WTC11 (cell line): ENCODE results near the gene AGAP1.

Experiments used
- CBFB ChIP-seq: sonication (generic); formaldehyde crosslinking; IDR thresholded peaks from 2 replicates; pipeline ENCODE4 v1.8.1; 2022; ENCODE audit warnings: mild to moderate bottlenecking, low read depth, missing genetic modification reagents
- GRHL2 ChIP-seq: fragments of 250-450 bp; sonication (Bioruptor Pico); IDR thresholded peaks from 2 replicates; pipeline ENCODE4 v1.8.0; 2022; ENCODE audit warnings: mild to moderate bottlenecking, moderate library complexity; ENCODE audit not compliant: insufficient replicate concordance, severe bottlenecking
- NR3C1 ChIP-seq: sonication (generic); formaldehyde crosslinking; conservative IDR thresholded peaks from 2 replicates; pipeline ENCODE4 v1.8.1; 2023; ENCODE audit warnings: low read depth, mild to moderate bottlenecking, missing genetic modification reagents
- ZNF138 ChIP-seq: sonication (generic); formaldehyde crosslinking; conservative IDR thresholded peaks from 2 replicates; pipeline ENCODE4 v1.8.1; 2022; ENCODE audit warnings: mild to moderate bottlenecking, moderate library complexity, missing genetic modification reagents
- TF ChIP-seq, protein P1 (sequence below): sonication (generic); formaldehyde crosslinking; IDR thresholded peaks from 2 replicates; pipeline ENCODE4 v1.8.1; 2023; ENCODE audit warnings: mild to moderate bottlenecking, missing genetic modification reagents, moderate library complexity
- TF ChIP-seq, protein P2 (sequence below): sonication (generic); formaldehyde crosslinking; IDR thresholded peaks from 2 replicates; pipeline ENCODE4 v1.8.0; 2022; ENCODE audit warnings: missing genetic modification reagents
- TF ChIP-seq, protein P3 (sequence below): fragments of 200-600 bp; IDR thresholded peaks from 2 replicates; pipeline ENCODE4 v1.8.0; 2022; ENCODE audit warnings: antibody characterized with exemption

DNA sequence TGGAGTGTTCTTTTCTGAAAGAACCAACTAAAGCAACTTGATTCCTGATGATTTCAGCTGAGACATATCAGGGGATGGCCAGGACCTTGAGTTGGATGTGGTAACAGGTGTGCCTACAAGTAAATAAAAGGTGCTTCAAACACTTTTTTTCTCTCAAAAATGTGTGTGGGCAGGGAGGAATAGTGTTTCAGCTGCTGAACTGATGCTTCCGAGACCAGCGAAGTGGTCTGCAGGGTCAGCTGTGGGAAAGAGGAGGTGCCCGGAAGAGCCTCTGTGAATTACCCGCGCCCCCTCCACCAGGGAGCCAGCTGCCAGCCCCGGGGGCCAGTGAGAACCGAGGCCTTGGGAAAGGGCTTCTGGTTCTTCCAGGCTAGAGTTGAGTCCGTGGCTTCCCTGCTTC lies 425.0 kb downstream of the AGAP1 start:
- TF ChIP-seq, protein P1, sequence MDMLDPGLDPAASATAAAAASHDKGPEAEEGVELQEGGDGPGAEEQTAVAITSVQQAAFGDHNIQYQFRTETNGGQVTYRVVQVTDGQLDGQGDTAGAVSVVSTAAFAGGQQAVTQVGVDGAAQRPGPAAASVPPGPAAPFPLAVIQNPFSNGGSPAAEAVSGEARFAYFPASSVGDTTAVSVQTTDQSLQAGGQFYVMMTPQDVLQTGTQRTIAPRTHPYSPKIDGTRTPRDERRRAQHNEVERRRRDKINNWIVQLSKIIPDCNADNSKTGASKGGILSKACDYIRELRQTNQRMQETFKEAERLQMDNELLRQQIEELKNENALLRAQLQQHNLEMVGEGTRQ: no peak
- TF ChIP-seq ZNF138 (CRISPR knock-in tag) (no peak), CBFB (no peak), GRHL2 (CRISPR knock-in tag) (no peak), NR3C1 (CRISPR knock-in tag) (no peak)
- TF ChIP-seq, protein P2, sequence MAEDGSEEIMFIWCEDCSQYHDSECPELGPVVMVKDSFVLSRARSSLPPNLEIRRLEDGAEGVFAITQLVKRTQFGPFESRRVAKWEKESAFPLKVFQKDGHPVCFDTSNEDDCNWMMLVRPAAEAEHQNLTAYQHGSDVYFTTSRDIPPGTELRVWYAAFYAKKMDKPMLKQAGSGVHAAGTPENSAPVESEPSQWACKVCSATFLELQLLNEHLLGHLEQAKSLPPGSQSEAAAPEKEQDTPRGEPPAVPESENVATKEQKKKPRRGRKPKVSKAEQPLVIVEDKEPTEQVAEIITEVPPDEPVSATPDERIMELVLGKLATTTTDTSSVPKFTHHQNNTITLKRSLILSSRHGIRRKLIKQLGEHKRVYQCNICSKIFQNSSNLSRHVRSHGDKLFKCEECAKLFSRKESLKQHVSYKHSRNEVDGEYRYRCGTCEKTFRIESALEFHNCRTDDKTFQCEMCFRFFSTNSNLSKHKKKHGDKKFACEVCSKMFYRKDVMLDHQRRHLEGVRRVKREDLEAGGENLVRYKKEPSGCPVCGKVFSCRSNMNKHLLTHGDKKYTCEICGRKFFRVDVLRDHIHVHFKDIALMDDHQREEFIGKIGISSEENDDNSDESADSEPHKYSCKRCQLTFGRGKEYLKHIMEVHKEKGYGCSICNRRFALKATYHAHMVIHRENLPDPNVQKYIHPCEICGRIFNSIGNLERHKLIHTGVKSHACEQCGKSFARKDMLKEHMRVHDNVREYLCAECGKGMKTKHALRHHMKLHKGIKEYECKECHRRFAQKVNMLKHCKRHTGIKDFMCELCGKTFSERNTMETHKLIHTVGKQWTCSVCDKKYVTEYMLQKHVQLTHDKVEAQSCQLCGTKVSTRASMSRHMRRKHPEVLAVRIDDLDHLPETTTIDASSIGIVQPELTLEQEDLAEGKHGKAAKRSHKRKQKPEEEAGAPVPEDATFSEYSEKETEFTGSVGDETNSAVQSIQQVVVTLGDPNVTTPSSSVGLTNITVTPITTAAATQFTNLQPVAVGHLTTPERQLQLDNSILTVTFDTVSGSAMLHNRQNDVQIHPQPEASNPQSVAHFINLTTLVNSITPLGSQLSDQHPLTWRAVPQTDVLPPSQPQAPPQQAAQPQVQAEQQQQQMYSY (CRISPR knock-in tag): no peak
- TF ChIP-seq, protein P3, sequence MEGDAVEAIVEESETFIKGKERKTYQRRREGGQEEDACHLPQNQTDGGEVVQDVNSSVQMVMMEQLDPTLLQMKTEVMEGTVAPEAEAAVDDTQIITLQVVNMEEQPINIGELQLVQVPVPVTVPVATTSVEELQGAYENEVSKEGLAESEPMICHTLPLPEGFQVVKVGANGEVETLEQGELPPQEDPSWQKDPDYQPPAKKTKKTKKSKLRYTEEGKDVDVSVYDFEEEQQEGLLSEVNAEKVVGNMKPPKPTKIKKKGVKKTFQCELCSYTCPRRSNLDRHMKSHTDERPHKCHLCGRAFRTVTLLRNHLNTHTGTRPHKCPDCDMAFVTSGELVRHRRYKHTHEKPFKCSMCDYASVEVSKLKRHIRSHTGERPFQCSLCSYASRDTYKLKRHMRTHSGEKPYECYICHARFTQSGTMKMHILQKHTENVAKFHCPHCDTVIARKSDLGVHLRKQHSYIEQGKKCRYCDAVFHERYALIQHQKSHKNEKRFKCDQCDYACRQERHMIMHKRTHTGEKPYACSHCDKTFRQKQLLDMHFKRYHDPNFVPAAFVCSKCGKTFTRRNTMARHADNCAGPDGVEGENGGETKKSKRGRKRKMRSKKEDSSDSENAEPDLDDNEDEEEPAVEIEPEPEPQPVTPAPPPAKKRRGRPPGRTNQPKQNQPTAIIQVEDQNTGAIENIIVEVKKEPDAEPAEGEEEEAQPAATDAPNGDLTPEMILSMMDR: no peak
